GM19099 (cell line): ENCODE results near the gene GALNT12.

Source experiments
- POLR2A ChIP-seq: IDR thresholded peaks from 3 replicates; pipeline ENCODE4 v1.6.1; 2011; ENCODE audit warnings: low read depth; ENCODE audit not compliant: insufficient read length; ENCODE audit errors: extremely low read depth

The GALNT12 gene

DNA sequence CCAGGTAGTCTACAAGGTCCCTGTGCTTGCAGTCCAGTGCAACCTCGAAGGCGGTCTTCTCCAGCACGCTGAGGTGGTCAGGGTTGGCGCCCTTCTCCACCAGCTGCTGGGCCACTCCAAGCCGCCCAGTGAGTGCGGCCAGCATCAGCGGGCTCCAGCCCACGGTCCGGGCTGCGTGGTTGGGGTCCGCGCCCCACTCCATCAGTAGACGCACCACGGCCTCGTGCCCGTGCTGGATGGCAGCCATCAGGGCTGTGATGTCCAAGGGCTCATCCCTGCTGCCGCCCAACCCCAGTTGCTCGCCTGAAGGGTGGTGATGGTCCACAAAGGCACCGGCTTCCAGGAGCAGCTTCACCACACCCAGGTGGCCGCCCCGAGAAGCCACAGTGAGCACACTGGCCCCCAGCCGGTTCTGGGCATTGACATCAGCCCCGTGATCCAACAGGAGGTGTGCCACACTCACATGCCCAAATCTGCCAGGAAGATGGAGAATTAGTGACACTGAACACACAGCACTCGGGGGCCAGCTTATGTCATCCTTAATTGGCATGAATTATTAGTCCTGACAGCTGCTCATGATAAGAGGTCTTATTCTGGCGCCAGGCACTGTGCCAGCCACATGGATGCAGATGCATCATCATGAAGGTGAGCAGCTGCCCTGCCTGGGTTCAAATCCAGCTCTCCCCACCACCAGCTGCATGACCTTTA lies 17.2 kb upstream of the GALNT12 start:
- TF ChIP-seq POLR2A, result no peak

DNA sequence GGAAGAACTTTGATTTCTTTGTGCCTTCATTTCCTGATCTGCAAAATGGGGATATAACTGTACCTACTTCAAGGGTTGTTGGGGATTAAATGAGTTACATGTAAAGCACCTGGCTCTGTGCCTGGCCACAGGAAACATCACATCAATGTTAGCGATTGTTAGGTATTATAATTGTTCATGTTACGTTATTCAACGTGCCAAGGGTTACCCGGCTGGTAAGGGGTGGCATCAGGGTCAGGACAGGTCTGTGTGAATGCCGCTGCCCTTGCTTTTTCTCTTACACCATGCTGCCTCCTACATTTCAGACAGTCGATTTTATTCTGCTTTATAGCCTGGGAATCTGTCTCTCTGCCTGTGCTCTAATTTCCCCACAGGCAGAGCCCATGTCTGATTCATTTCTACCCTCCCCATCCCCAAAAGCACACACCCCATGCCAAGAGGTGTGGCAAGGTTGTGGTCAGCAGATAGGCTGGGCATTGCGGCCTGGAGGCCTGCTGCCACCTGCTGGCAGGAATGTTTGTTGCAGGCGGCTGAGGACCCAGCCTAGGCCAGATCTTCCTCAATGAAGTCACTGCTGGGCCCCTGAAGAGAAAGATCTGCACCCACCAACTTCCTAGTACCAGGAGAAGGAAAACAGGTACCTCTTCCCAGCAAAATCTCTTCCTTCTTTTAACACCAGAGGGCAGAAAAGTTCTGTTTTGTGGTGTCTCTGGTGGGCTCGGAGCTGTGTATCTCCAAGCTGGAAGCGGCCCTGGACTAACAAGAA lies 16.4 kb upstream of the GALNT12 start:
- no peak for TF ChIP-seq POLR2A

DNA sequence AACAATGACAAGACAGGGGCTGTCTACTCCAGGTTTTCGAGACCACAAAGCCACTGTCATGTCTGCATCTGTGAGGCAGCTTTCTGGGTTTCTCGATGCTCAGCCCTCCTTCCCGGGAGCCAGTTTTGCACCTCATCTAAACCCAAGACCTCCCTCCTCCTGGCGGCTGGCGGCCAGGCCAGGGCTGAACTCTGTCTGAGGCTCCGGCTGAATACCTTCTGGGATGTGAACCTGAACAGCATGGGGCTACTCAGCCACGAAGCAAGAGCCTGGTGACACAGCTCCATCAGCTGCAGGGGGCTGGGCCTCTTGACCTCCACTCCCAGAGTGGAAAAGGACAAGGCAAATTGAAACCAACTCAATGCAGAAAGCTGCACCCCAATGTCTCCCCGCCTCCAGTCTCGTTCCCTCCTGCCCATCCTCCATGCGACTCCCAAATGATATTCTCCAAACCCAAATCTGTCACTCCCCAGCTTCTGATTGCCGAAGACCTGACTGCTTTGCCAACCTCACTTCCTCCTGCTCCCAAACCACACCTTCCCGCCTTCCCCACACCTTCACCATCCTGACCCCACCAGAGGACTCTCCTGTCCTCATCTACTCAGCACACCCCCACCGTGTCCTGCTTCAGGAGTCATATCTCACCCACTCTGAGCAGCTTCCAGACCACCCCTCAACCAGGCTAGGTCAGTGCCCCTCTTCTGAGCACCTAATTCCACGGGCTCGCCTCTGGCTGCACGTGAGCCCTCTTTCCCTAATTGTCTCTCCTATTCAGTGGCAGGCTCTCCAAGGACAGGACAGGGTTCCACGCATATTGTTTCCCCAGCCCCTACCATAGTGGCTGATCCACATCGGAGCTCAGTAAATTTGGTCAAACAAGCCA lies 15.6 kb upstream of the GALNT12 start:
- TF ChIP-seq POLR2A, result no peak

DNA sequence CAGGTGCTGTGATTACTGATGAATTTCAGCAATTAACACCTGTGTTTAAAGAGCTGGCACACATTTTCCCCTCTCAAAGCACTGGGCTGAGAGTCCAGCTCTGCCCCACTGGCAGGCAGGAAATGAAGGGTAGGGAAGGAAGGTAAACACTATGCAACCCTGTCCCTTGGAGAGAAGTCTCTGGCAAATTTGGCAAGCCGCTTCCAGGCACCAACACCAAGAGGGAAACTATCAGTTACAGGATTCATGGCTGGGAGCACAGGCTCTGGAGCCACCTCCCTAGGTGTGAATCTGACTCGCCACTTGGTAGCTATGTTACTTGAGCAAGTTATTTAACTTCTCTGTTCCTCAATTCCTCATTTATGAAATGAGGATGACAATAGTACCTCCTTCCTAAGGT lies 14.4 kb upstream of the GALNT12 start:
- TF ChIP-seq POLR2A, result no peak

DNA sequence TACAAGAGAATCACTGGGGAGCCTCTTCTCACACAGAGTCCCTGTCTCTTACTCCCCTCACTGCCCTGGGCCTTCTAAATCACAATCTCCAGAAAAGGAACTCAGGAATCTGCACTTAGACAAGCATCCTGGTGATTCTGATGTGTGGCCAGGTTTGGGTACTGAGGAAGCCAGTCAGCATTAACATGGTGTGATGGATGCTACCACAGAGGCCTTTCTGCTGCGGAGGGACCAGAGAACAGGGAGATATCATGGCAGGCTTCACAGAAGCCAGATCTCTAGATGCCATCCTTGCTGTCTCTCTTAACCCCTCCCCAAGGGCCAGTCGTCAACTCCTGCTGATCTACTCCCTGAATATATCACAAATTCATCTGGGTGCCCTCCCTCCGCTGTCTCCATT lies 12.7 kb upstream of the GALNT12 start:
- no peak for TF ChIP-seq POLR2A

DNA sequence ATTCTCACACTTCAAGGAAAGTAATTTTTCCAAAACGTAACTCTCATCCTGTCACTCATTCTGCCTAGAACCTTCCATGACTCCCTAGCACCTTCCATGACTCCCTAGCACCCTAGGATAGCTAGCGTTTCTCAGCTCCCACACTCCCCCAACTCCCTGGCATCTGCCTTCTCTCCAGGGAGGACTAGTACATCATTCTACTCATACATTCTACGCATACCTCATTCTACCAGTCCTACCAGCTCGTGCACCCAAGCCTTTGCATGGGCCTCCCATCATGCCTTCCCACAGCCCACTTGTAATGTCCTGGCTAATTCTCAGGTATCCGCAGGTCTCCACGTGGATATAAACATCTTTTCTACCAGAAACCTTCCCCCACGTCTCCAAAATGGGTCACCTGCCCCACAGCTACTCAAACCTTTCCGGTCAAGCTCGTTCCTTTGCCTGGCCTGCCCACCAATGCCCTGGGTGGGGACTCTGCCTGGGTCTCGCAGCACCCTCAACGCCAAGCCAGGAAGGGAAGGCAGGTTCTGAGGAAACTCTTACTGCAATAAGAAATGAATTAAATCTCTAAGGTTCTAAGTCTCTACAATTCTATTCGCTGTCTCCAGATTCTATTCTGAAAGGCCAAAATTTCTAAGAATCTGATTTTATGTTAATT lies 12.0 kb upstream of the GALNT12 start:
- TF ChIP-seq POLR2A, result no peak

DNA sequence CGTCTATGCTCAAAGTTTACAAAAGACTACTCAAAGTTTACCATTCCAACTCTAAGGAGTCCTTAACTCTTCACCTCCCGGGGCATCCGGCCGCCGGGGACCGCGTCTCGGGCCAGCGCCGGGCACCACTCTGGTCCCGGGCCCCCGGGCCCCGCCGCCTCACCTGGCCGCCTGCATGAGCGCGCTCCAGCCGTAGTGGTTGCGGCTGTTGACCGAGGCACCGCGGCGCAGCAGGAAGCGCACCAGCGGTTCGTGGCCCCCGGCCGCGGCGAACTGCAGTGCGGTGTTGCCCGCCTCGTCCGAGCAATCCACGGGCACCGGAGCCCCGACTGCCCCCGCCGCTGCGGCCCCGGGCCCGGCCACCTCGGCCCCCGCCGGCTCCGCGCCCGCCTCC lies 11.5 kb upstream of the GALNT12 start:
- TF ChIP-seq POLR2A, result no peak

DNA sequence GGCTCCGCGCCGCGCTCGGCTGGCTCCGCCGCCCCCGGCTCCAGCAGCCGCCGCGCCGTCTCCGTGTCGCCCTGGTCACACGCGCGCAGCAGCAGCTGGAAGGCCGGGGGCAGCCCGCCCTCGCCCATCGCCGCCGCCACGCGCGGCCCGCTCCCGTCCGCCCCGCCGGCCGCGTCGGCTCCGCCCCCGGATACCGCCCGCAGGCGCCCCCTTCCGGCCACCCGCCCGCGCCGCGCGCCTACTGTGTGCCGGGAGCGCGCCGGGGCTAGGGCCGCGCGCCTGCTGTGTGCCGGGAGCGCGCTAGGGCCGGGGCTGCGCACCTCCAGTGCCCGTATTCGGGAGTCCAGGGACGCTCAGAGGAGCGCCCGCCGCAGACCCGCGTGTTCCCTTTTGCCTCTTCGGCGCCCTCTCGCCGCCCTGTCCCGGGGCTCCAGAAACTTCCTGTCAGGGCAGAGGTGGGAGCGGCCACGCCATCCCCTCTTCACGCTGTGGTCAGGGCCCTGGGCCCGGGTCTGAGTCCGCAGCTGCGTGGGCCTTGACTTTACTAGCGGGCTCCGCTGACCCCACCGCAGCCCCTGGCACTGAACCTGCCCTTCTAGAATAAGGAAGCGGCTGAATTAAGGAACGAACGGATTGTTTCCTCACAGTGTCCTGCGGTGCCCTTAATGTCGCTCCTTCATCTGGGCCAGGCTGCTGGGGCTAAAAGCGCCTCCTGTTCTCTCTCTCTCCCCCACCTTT lies 10.9 kb upstream of the GALNT12 start, which contains the start of gene ANKS6:
Gene ANKS6, minus strand, starts transcription at position 192 of the 738 bp plus-strand sequence. Its CDS starts 64 bp downstream, at position 128.
- TF ChIP-seq POLR2A, result no peak

DNA sequence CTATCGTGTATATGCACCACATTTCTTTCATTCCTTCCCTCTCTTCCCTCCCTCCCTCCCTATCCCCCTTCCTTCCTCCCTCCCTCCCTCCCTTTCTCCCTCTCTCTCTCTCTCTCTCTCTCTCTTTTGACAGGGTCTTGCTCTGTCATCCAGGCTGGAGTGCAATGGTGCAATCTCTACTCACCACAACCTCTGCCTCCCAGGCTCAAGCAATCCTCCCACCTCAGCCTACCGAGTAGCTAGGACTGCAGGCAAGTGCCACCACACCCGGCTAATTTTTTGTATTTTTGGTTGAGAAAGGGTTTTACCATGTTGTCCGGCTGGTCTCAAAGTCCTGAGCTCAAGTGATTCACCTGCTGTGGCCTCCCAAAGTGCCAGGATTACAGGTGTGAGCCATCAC lies 10.0 kb upstream of the GALNT12 start:
- no peak for TF ChIP-seq POLR2A

DNA sequence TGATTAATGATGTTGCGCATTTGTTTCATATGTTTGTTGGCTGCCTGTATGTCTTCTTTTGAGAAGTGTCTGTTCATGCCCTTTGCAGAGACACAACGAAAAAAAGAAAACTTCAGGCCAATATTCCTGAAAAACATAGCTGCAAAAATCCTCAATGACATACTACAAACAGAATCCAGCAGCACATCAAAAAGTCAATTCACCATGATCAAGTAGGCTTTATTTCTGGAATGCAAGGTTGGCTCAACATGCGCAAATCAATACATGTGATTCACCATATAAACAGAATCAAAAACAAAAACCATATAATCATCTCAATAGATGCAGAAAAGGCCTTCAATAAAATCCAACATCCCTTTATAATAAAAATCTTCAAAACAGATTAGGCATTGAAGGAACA lies 9.2 kb upstream of the GALNT12 start:
- TF ChIP-seq POLR2A, result no peak

DNA sequence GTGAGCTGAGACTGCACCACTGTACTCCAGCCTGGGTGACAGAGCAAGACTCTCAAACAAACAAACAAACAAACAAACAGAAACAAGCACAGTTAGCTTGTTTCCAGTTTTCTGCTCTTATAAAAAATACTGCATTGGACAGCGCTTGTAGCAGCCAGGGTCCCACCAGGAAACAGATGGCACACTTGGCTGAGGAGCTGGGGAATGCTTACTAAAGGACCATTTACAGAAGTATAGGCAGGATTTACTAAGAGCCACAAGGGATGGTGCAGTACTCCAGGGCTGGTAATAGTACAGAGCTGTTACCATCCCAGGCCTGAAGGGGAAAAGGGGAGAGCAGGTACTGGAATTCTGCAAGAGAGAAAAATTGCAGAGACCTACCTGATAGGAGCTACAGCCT lies 5.9 kb upstream of the GALNT12 start:
- no peak for TF ChIP-seq POLR2A

DNA sequence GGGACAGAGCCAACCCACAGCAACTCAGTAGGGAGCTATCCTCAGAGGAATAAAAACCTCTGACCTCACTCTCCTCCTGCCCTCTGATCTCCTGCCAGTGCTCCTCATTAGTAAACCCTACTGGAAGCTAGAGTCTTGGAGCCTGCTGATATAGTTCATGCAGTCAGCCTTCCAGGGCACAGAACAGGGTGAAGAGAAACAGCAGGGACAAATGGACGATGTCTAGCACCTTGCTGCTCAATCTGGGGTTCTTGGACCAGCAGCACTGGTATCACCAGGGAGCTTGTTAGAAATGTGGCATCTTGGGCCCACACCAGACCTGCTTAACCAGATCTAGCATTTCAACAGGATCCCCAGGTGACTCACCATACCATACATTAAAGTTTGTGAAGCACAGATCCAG lies 5.5 kb upstream of the GALNT12 start:
- no peak for TF ChIP-seq POLR2A

DNA sequence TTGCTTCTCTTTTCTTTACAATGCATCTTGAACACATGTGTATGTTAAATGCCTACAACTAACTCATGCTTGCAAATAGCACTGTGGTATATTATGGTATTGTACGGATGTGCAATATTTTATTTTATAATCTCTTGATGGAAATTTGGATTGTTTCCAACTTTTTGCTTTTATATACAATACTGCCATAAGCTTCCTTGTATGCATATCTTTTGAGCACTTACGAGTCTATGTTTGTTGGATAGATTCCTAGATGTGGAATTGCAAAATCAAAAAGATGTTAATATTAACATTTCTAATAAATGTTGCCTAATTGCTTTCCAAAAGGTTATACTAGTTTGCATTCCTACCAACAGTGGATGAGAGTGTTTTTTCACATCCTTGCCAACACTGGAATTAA lies 3.4 kb upstream of the GALNT12 start:
- TF ChIP-seq POLR2A, result no peak
